ENCODE data around the gene PHYHD1.

Gene PHYHD1

GRCh38 chr9:128893354-128893753 is 27.4 kb upstream of the PHYHD1 start:
- no peak for DNase-seq (ENCODE audit: low read depth)
- H3K4me3 ChIP-seq (ENCODE audit: control insufficient read depth, low read depth, low read length): no peak overlapping the region
- TF ChIP-seq CTCF (conservative IDR thresholded peaks at IDR 0.05; ENCODE audit: control insufficient read depth, insufficient read depth, low read depth, low read length): no peak

- no peak for TF ChIP-seq CTCF (conservative IDR thresholded peaks at IDR 0.05; ENCODE audit: control insufficient read depth, insufficient read depth, low read depth, low read length)
- H3K4me3 ChIP-seq (ENCODE audit: control insufficient read depth, low read depth, low read length): no peak overlapping the region
- DNase-seq (ENCODE audit: low read depth): no peak
Observed at GRCh38 chr9:128894764-128895163, 26.0 kb upstream of the PHYHD1 start.

GRCh38 chr9:128895556-128895955 is 25.2 kb upstream of the PHYHD1 start:
- no peak for TF ChIP-seq CTCF (conservative IDR thresholded peaks at IDR 0.05; ENCODE audit: control insufficient read depth, insufficient read depth, low read depth, low read length)
- no peak for DNase-seq (ENCODE audit: low read depth)
- no peak overlapping the region for H3K4me3 ChIP-seq (ENCODE audit: control insufficient read depth, low read depth, low read length)

GRCh38 chr9:128898382-128898781 is 22.4 kb upstream of the PHYHD1 start:
- H3K4me3 ChIP-seq (ENCODE audit: control insufficient read depth, low read depth, low read length): no peak overlapping the region
- no peak for TF ChIP-seq CTCF (conservative IDR thresholded peaks at IDR 0.05; ENCODE audit: control insufficient read depth, insufficient read depth, low read depth, low read length)
- DNase-seq (ENCODE audit: low read depth): no peak

- TF ChIP-seq CTCF (conservative IDR thresholded peaks at IDR 0.05; ENCODE audit: control insufficient read depth, insufficient read depth, low read depth, low read length): no peak
- no peak for DNase-seq (ENCODE audit: low read depth)
- H3K4me3 ChIP-seq (ENCODE audit: control insufficient read depth, low read depth, low read length): no peak overlapping the region
Observed at GRCh38 chr9:128898845-128899565, 21.8 kb upstream of the PHYHD1 start.

GRCh38 chr9:128899566-128900322 is 21.0 kb upstream of the PHYHD1 start:
- TF ChIP-seq CTCF (conservative IDR thresholded peaks at IDR 0.05; ENCODE audit: control insufficient read depth, insufficient read depth, low read depth, low read length): no peak
- H3K4me3 ChIP-seq (ENCODE audit: control insufficient read depth, low read depth, low read length): no peak overlapping the region
- no peak for DNase-seq (ENCODE audit: low read depth)

All from fibroblast of mammary gland (primary cell).